Measurements from ENCODE around the gene KRI1. TPM values are rescaled to one million over a fixed set of nuclear protein-coding genes. Genes with fewer than 3 reads are reported as not detected.

KRI1 gene
- total RNA-seq, 1 experiment from 2014 or later = 57.4 TPM

- H3K9me3 ChIP-seq (ENCODE audit: control insufficient read depth, low read depth, low read length) = no peaks in the 10 kb centered on the region
- DNase-seq = no peak
- no peak overlapping the region for H3K27ac Mint-ChIP-seq
- H3K79me1 ChIP-seq (ENCODE audit: insufficient read depth, low read depth, low read length, poor library complexity, severe bottlenecking) = no peaks in the 10 kb centered on the region
- no peaks in the 10 kb centered on the region for H3K4me1 Mint-ChIP-seq
- H3K23me2 ChIP-seq (ENCODE audit: insufficient read length, low read depth, low read length, poor library complexity, severe bottlenecking) = no peaks in the 10 kb centered on the region
- TF ChIP-seq CTCF (conservative IDR thresholded peaks at IDR 0.05) = peak; percentile 35; the same call in 2 of the 3 replicates
- no peak overlapping the region for H3K4ac ChIP-seq (ENCODE audit: low read depth, low read length)
- no peak overlapping the region for H2BK15ac ChIP-seq (ENCODE audit: low read depth, low read length)
- H2AFZ ChIP-seq (ENCODE audit: low read length) = no peak overlapping the region
- no peak overlapping the region for H3K18ac ChIP-seq (ENCODE audit: insufficient read length, low read depth, low read length)
- H2BK5ac ChIP-seq (ENCODE audit: insufficient read length, low read length) = no peak overlapping the region
- no CpG with 5 or more reads among the region's 30 CpGs for WGBS (ENCODE audit: extremely low coverage, insufficient read length, low lambda C conversion rate)
- no peak overlapping the region for H3K23ac ChIP-seq (ENCODE audit: insufficient read length, low read depth, low read length)
- no peak overlapping the region for H3K4me2 ChIP-seq (ENCODE audit: insufficient read depth, insufficient read length, low read length)
- H3K9ac ChIP-seq (ENCODE audit: extremely low read depth, insufficient read length, low read length) = no peak overlapping the region
- H3K36me3 Mint-ChIP-seq (ENCODE audit: insufficient read depth in 1 of 3, low read depth in 3 of 3) = peaks cover 34 to 92% (median 78%) of the 10 kb centered on the region in 3 experiments; a peak in 6 of 7 replicates
- H3K56ac ChIP-seq (ENCODE audit: insufficient read length, low read depth, low read length) = no peak overlapping the region
- no peak overlapping the region for H3K4me3 Mint-ChIP-seq
- H3K27ac ChIP-seq (ENCODE audit: insufficient read length, low read depth, low read length) = no peak overlapping the region
- no peaks in the 10 kb centered on the region for H3K27me3 Mint-ChIP-seq (ENCODE audit: low read depth)
- H2BK12ac ChIP-seq (ENCODE audit: insufficient read length, low read depth, low read length) = no peak overlapping the region
- no peaks in the 10 kb centered on the region for H3K79me2 ChIP-seq (ENCODE audit: insufficient read depth, low read length)
- H3K14ac ChIP-seq (ENCODE audit: insufficient read depth, low read length) = no peak overlapping the region
- H4K8ac ChIP-seq (replicated peaks; ENCODE audit: insufficient read length, low read depth, low read length) = no peak overlapping the region
- H3K27me3 ChIP-seq (ENCODE audit: insufficient read depth, low read length) = no peaks in the 10 kb centered on the region
- no peak overlapping the region for H4K91ac ChIP-seq (ENCODE audit: insufficient read length, low read depth, low read length)
- no peak overlapping the region for H2BK120ac ChIP-seq (ENCODE audit: low read depth, low read length, poor library complexity, severe bottlenecking)
- no peaks in the 10 kb centered on the region for H3K9me3 Mint-ChIP-seq
- H2BK20ac ChIP-seq (ENCODE audit: low read depth, low read length, poor library complexity, severe bottlenecking) = no peak overlapping the region
- peaks cover 2% of the 10 kb centered on the region for H4K20me1 ChIP-seq (ENCODE audit: control insufficient read depth, insufficient read depth, insufficient read length)
- no peak overlapping the region for H3T11ph ChIP-seq (ENCODE audit: low read length)
- no peaks in the 10 kb centered on the region for H3K4me1 ChIP-seq (ENCODE audit: insufficient read depth, low read length)
- H4K5ac ChIP-seq (ENCODE audit: insufficient read length, low read depth, low read length) = no peak overlapping the region
- H2AK5ac ChIP-seq (ENCODE audit: insufficient read length, low read length) = no peak overlapping the region
Observed at GRCh38 chr19:10554760-10555609, 10.8 kb downstream of the KRI1 start.
